BLaER1 (cell line): ENCODE results near the gene EFCAB6.

Experiments
- H3K27ac ChIP-seq: shearing (Covaris generic); formaldehyde crosslinking; 2 replicates; pipeline ENCODE4 v1.8.1; 2022
- H3K27me3 ChIP-seq: shearing (Covaris generic); formaldehyde crosslinking; 2 replicates; pipeline ENCODE4 v1.8.1; 2022
- H3K36me3 ChIP-seq: shearing (Covaris generic); formaldehyde crosslinking; 2 replicates; pipeline ENCODE4 v1.8.1; 2022
- H3K4me1 ChIP-seq: shearing (Covaris generic); formaldehyde crosslinking; 2 replicates; pipeline ENCODE4 v1.8.1; 2022
- H3K4me2 ChIP-seq: shearing (Covaris generic); formaldehyde crosslinking; 2 replicates; pipeline ENCODE4 v1.8.1; 2022
- H3K4me3 ChIP-seq: shearing (Covaris generic); formaldehyde crosslinking; 2 replicates; pipeline ENCODE4 v1.8.1; 2022
- H3K9ac ChIP-seq: shearing (Covaris generic); formaldehyde crosslinking; 2 replicates; pipeline ENCODE4 v1.8.1; 2022
- H3K9me3 ChIP-seq: shearing (Covaris generic); formaldehyde crosslinking; 2 replicates; pipeline ENCODE4 v1.8.1; 2022
- H4K20me1 ChIP-seq: shearing (Covaris generic); formaldehyde crosslinking; 2 replicates; pipeline ENCODE4 v1.8.1; 2022
- Cebpa-rat ChIP-seq: shearing (Covaris generic); IDR thresholded peaks from 2 replicates; pipeline ENCODE4 v1.8.1; 2022

Gene EFCAB6

DNA sequence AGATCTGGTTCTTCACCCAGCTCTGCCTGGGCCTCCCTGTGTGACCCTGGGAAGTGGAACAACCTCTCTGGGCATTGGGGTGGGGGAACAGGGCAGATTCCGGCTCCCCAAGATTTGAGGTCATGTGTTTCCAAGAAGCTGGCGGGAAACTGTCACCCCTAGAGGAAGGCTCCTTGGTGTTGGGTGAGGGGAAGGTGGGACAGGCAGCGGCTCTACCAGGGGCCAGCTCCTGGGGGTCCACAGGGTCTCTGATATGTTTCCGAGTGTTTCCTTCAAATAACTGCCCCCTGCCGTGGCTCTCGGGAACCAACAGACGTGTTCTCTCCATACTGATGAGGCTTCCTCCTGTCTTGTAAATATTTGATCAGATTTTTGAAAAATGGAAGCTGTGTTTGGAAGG lies 321.8 kb downstream of the EFCAB6 start:
- Histone ChIP-seq H3K4me1 (no peaks in the 10 kb centered on the region), H3K9me3 (no peaks in the 10 kb centered on the region), H4K20me1 (no peaks in the 10 kb centered on the region), H3K36me3 (no peaks in the 10 kb centered on the region), H3K4me2 (no peak overlapping the region), H3K27me3 (no peaks in the 10 kb centered on the region), H3K27ac (no peak overlapping the region), H3K9ac (no peak overlapping the region), H3K4me3 (no peak overlapping the region)
- TF ChIP-seq Cebpa-rat, result no peak

- no peak overlapping the region for H3K4me3 ChIP-seq
- no peak overlapping the region for H3K9ac ChIP-seq
- H3K4me1 ChIP-seq, result no peaks in the 10 kb centered on the region
- no peak overlapping the region for H3K27ac ChIP-seq
- no peaks in the 10 kb centered on the region for H4K20me1 ChIP-seq
- no peak overlapping the region for H3K4me2 ChIP-seq
- H3K9me3 ChIP-seq, result no peaks in the 10 kb centered on the region
- TF ChIP-seq Cebpa-rat, result no peak
- no peaks in the 10 kb centered on the region for H3K27me3 ChIP-seq
- no peaks in the 10 kb centered on the region for H3K36me3 ChIP-seq
Observed at GRCh38 chr22:43488937-43489336, 323.2 kb downstream of the EFCAB6 start.

GRCh38 chr22:43488031-43488866 lies 323.9 kb downstream of the EFCAB6 start:
- Histone ChIP-seq H3K4me2 (no peak overlapping the region), H3K4me1 (peaks cover under 1% of the 10 kb centered on the region; the same call in 1 of the 2 replicates), H3K4me3 (no peak overlapping the region), H3K9ac (no peak overlapping the region), H3K36me3 (no peaks in the 10 kb centered on the region), H3K27ac (no peak overlapping the region), H3K27me3 (no peaks in the 10 kb centered on the region), H4K20me1 (no peaks in the 10 kb centered on the region), H3K9me3 (no peaks in the 10 kb centered on the region)
- TF ChIP-seq Cebpa-rat, result no peak

GRCh38 chr22:43487311-43488030 lies 324.6 kb downstream of the EFCAB6 start:
- H4K20me1 ChIP-seq, result no peaks in the 10 kb centered on the region
- H3K9me3 ChIP-seq, result no peaks in the 10 kb centered on the region
- H3K27ac ChIP-seq, result no peak overlapping the region
- H3K27me3 ChIP-seq, result no peaks in the 10 kb centered on the region
- no peak overlapping the region for H3K9ac ChIP-seq
- H3K4me2 ChIP-seq, result no peak overlapping the region
- no peaks in the 10 kb centered on the region for H3K36me3 ChIP-seq
- TF ChIP-seq Cebpa-rat, result no peak
- peaks cover 9% of the 10 kb centered on the region for H3K4me1 ChIP-seq
- H3K4me3 ChIP-seq, result no peak overlapping the region

DNA sequence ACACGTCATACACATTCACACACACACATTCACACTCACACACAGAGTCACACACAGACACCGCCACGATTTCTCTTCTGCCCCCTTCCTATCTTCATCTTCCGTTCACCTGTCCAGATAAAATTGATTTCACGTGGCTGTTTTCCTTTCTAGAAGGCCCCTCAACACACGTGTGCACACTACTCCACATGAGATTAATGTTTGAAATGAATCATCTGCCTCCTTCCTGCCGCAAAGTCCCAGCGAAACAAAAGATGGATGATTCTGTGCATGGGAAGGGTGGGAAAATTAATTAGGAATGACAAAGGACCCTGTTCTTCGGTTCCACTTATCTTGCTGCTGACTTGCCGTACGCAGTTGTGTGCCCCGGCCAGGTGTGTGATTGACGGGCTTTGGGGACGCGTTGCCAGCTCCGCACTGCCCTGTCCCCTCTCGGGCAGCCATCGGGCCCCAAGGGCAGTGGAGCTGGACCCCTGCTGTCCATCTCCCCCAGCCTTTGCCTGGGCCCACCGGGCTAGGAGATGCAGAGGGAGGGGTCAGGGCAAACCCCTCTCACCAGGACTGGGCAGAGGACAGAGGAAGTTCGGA lies 326.5 kb downstream of the EFCAB6 start:
- no peak overlapping the region for H3K4me2 ChIP-seq
- no peak overlapping the region for H3K27ac ChIP-seq
- H3K9ac ChIP-seq, result no peak overlapping the region
- H3K27me3 ChIP-seq, result no peaks in the 10 kb centered on the region
- peaks cover 27% of the 10 kb centered on the region for H3K4me1 ChIP-seq
- no peaks in the 10 kb centered on the region for H4K20me1 ChIP-seq
- H3K4me3 ChIP-seq, result no peak overlapping the region
- H3K9me3 ChIP-seq, result no peaks in the 10 kb centered on the region
- no peak for TF ChIP-seq Cebpa-rat
- no peaks in the 10 kb centered on the region for H3K36me3 ChIP-seq

GRCh38 chr22:43484227-43484626 lies 327.9 kb downstream of the EFCAB6 start:
- Histone ChIP-seq H3K4me1 (peaks cover 41% of the 10 kb centered on the region), H3K36me3 (no peaks in the 10 kb centered on the region), H4K20me1 (no peaks in the 10 kb centered on the region), H3K27ac (0 out of 2 replicates have a peak overlapping the region, but pooled peaks have one; percentile 13), H3K4me2 (no peak overlapping the region), H3K27me3 (no peaks in the 10 kb centered on the region), H3K9ac (no peak overlapping the region), H3K4me3 (no peak overlapping the region), H3K9me3 (no peaks in the 10 kb centered on the region)
- no peak for TF ChIP-seq Cebpa-rat

DNA sequence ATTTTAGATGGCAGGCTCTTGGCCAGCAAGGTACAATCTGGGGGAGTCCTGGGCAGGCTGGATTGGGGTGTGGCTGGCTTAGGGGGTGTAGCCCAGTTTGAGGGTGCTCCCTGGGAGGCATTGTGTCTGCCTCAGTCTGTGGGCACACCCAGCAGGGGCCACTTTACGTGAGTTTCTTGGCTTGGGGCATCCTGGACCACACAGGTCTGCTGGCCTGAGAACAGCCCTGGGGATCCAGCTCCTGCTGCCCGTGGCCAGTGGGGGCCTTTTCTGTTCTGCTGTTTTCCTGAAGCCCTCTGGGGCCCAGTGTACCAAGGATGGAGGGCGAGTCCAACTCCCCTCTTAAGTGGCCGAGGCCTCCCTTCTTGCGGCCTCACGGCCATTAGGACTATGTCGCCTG lies 328.4 kb downstream of the EFCAB6 start:
- Histone ChIP-seq H3K9ac (no peak overlapping the region), H3K9me3 (no peaks in the 10 kb centered on the region), H3K4me1 (peaks cover 47% of the 10 kb centered on the region), H3K27me3 (no peaks in the 10 kb centered on the region), H3K27ac (no peak overlapping the region), H3K36me3 (no peaks in the 10 kb centered on the region), H3K4me2 (no peak overlapping the region), H4K20me1 (no peaks in the 10 kb centered on the region), H3K4me3 (no peak overlapping the region)
- TF ChIP-seq Cebpa-rat, result no peak

DNA sequence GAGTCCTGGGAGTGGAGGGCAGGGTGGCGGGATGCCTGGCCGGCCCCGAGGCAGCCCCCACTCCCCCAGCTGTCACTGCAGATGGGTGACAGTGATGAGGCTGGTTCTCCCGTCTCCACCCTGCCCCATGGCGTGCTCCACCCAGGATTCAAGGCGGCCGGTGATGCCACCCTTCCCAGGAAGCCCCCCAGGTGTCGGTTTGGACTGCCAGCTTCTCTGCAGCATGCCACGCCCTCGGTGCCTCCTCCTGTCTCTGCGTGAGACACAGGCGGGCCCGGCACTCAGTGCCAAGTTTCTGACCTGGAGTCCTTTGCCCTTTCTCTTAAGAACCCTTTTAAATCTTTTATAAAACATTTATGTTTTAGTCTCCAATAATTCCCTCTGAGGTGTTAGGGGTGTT lies 328.8 kb downstream of the EFCAB6 start:
- Histone ChIP-seq H3K27ac (no peak overlapping the region), H3K4me3 (no peak overlapping the region), H3K36me3 (no peaks in the 10 kb centered on the region), H4K20me1 (no peaks in the 10 kb centered on the region), H3K4me1 (peaks cover 51% of the 10 kb centered on the region), H3K27me3 (no peaks in the 10 kb centered on the region), H3K9ac (no peak overlapping the region), H3K9me3 (no peaks in the 10 kb centered on the region), H3K4me2 (no peak overlapping the region)
- no peak for TF ChIP-seq Cebpa-rat

DNA sequence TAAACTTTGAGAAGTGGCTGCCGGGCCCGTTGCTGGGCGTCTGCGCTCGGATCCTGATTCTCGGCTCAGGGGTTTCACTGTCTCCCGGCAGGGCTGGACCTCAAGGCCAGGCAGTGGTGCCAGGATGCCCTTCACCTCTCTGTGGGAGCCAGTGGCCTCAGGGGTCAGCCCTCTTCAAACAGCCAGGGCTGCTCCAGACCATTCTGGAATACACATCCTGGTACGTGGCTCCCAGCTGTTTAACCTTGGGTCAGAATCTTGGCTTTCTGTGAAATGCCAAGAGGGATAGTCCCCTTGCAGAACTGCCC lies 329.8 kb downstream of the EFCAB6 start:
- peak overlapping the region; percentile 83 for H3K27ac ChIP-seq
- peaks cover 53% of the 10 kb centered on the region for H3K4me1 ChIP-seq
- peak overlapping the region; percentile 58; the same call in 1 of the 2 replicates for H3K4me3 ChIP-seq
- peak overlapping the region; percentile 72 for H3K9ac ChIP-seq
- TF ChIP-seq Cebpa-rat, result no peak
- H3K27me3 ChIP-seq, result no peaks in the 10 kb centered on the region
- H3K4me2 ChIP-seq, result peak overlapping the region; percentile 92
- H3K9me3 ChIP-seq, result no peaks in the 10 kb centered on the region
- no peaks in the 10 kb centered on the region for H3K36me3 ChIP-seq
- H4K20me1 ChIP-seq, result no peaks in the 10 kb centered on the region
